ENCODE data around the gene INKA1. TPM values are rescaled to one million over a fixed set of nuclear protein-coding genes. Genes with fewer than 3 reads are reported as not detected.

INKA1 gene
- total RNA-seq, 1 experiment from 2014 or later: 1.4 TPM

- Histone ChIP-seq H4K5ac (ENCODE audit: insufficient read length, low read depth, low read length) (no peak overlapping the region), H2AK5ac (ENCODE audit: insufficient read length, low read length) (no peak overlapping the region), H3K23ac (ENCODE audit: insufficient read length, low read depth, low read length) (no peak overlapping the region), H2BK15ac (ENCODE audit: low read depth, low read length) (no peak overlapping the region), H4K91ac (ENCODE audit: insufficient read length, low read depth, low read length) (no peak overlapping the region), H3K56ac (ENCODE audit: insufficient read length, low read depth, low read length) (no peak overlapping the region), H2BK120ac (ENCODE audit: low read depth, low read length, poor library complexity, severe bottlenecking) (no peak overlapping the region), H3K27ac (ENCODE audit: insufficient read length, low read depth, low read length) (no peak overlapping the region), H4K20me1 (ENCODE audit: control insufficient read depth, insufficient read depth, insufficient read length) (no peaks in the 10 kb centered on the region), H3T11ph (ENCODE audit: low read length) (no peak overlapping the region), H3K4me2 (ENCODE audit: insufficient read depth, insufficient read length, low read length) (no peak overlapping the region), H3K9ac (ENCODE audit: extremely low read depth, insufficient read length, low read length) (no peak overlapping the region), H3K14ac (ENCODE audit: insufficient read depth, low read length) (no peak overlapping the region), H3K79me2 (ENCODE audit: insufficient read depth, low read length) (no peaks in the 10 kb centered on the region), H2BK5ac (ENCODE audit: insufficient read length, low read length) (no peak overlapping the region), H3K23me2 (ENCODE audit: insufficient read length, low read depth, low read length, poor library complexity, severe bottlenecking) (no peaks in the 10 kb centered on the region), H3K27me3 (ENCODE audit: insufficient read depth, low read length) (no peaks in the 10 kb centered on the region; the same call in none of the 2 replicates), H3K4ac (ENCODE audit: low read depth, low read length) (no peak overlapping the region), H3K4me1 (ENCODE audit: insufficient read depth, low read length) (no peaks in the 10 kb centered on the region), H2BK20ac (ENCODE audit: low read depth, low read length, poor library complexity, severe bottlenecking) (no peak overlapping the region), H2AFZ (ENCODE audit: low read length) (no peak overlapping the region), H2BK12ac (ENCODE audit: insufficient read length, low read depth, low read length) (no peak overlapping the region), H3K79me1 (ENCODE audit: insufficient read depth, low read depth, low read length, poor library complexity, severe bottlenecking) (no peaks in the 10 kb centered on the region), H4K8ac (replicated peaks; ENCODE audit: insufficient read length, low read depth, low read length) (no peak overlapping the region), H3K9me3 (ENCODE audit: control insufficient read depth, low read depth, low read length) (no peaks in the 10 kb centered on the region), H3K18ac (ENCODE audit: insufficient read length, low read depth, low read length) (no peak overlapping the region)
- Mint-ChIP-seq H3K27ac (no peak overlapping the region), H3K36me3 (ENCODE audit: insufficient read depth in 1 of 3, low read depth in 3 of 3) (no peaks in the 10 kb centered on the region), H3K4me1 (peaks cover 3 to 13% of the 10 kb centered on the region in 2 experiments; a peak in 3 of 4 replicates), H3K4me3 (no peak overlapping the region), H3K9me3 (no peaks in the 10 kb centered on the region), H3K27me3 (ENCODE audit: low read depth) (peaks cover 12% of the 10 kb centered on the region)
- no peak for DNase-seq
- no CpG with 5 or more reads among the region's 4 CpGs for WGBS (ENCODE audit: extremely low coverage, insufficient read length, low lambda C conversion rate)
- TF ChIP-seq CTCF (conservative IDR thresholded peaks at IDR 0.05): no peak
Measured at GRCh38 chr3:49794431-49794830, 8.6 kb upstream of the INKA1 start.
